ENCODE measurements around the gene LAMB1.

Gene LAMB1

GRCh38 chr7:107998150-107998549 is 4.8 kb downstream of the LAMB1 start:
- no peak for DNase-seq

GRCh38 chr7:107996072-107996882 is 6.7 kb downstream of the LAMB1 start:
- DNase-seq = no peak

- peak; percentile 81 for DNase-seq
Measured at GRCh38 chr7:107995184-107996071, 7.5 kb downstream of the LAMB1 start.

GRCh38 chr7:107994421-107995030 is 8.4 kb downstream of the LAMB1 start:
- DNase-seq = no peak

- no peak for DNase-seq
Measured at GRCh38 chr7:107993891-107994291, 9.1 kb downstream of the LAMB1 start.

GRCh38 chr7:107989618-107990373 is 13.2 kb downstream of the LAMB1 start:
- DNase-seq = no peak

- peak; percentile 72 for DNase-seq
Measured at GRCh38 chr7:107982918-107983389, 20.0 kb downstream of the LAMB1 start.

- no peak for DNase-seq
Measured at GRCh38 chr7:107982042-107982840, 20.7 kb downstream of the LAMB1 start.

GRCh38 chr7:107981466-107981865 is 21.5 kb downstream of the LAMB1 start:
- no peak for DNase-seq

GRCh38 chr7:107980671-107981190 is 22.2 kb downstream of the LAMB1 start:
- DNase-seq = no peak

GRCh38 chr7:107980171-107980570 is 22.8 kb downstream of the LAMB1 start:
- no peak for DNase-seq

GRCh38 chr7:107978815-107979408 is 24.0 kb downstream of the LAMB1 start:
- no peak for DNase-seq

- no peak for DNase-seq
Measured at GRCh38 chr7:107977048-107977447, 25.9 kb downstream of the LAMB1 start.

GRCh38 chr7:107976620-107977019 is 26.3 kb downstream of the LAMB1 start:
- DNase-seq = no peak

GRCh38 chr7:107975394-107976013 is 27.5 kb downstream of the LAMB1 start:
- DNase-seq = no peak

- DNase-seq = no peak
Measured at GRCh38 chr7:107973861-107974260, 29.1 kb downstream of the LAMB1 start.

- DNase-seq = no peak
Measured at GRCh38 chr7:107972941-107973376, 30.0 kb downstream of the LAMB1 start.

- DNase-seq = no peak
Measured at GRCh38 chr7:107972075-107972482, 30.9 kb downstream of the LAMB1 start.

GRCh38 chr7:107971613-107972012 is 31.3 kb downstream of the LAMB1 start:
- DNase-seq = no peak

GRCh38 chr7:107971100-107971499 is 31.9 kb downstream of the LAMB1 start:
- no peak for DNase-seq
